Astrocyte of the spinal cord (primary cell): ENCODE measurements around the gene TAF1D.

ENCODE experiments used
- DNase-seq: peaks from one replicate; pipeline ENCODE4 v3.0.0; 2011; ENCODE audit warnings: low read depth, low spot score
- H3K4me3 ChIP-seq: 2 replicates; pipeline ENCODE4 v1.5.1; 2011; ENCODE audit warnings: low read depth, mild to moderate bottlenecking, low read length, moderate library complexity
- in situ Hi-C: cut with HindIII; loops from 2 replicates; pipeline ENCODE4 v1.10.0; 2017; ENCODE audit warnings: low sequenced_read_pairs
- TF ChIP-seq, protein P1 (sequence below): IDR thresholded peaks from 2 replicates; pipeline ENCODE4 v1.5.1; 2012; ENCODE audit warnings: low read depth, mild to moderate bottlenecking, low read length, inconsistent platforms

Gene TAF1D

DNA sequence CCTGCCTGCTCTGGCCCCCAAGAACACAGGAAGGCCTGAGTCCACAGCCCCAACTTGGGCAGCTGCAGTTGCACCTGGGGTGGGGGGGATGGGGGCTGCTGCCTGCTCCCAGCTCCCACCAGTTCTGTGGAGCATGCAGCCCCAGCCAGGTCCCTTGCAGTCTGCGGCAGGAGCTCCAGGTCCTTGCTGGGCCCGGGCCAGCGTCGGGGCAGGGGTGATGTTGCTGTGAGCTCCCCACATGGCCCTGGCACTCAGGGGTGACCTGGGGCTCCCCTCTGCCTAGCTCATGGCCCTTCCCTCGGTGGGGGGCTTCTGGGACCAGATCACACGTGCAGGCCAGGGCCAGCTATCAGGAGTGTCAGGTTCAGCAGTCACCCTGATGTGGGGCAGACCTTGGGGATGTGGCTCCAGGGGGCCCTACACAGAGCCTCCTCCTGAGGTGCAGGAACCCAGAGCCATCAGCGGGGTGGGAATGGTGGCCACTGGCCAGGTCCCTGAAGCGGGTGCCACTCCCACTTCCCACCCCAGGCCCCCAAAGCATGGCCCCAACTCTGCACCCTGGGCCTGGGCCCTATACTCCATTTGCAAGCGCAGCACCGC, 32.4 kb upstream of the TAF1D start:
- in situ Hi-C loops, result no loop called here
- DNase-seq, result no peak
- H3K4me3 ChIP-seq, result no peak overlapping the region
- TF ChIP-seq, protein P1, sequence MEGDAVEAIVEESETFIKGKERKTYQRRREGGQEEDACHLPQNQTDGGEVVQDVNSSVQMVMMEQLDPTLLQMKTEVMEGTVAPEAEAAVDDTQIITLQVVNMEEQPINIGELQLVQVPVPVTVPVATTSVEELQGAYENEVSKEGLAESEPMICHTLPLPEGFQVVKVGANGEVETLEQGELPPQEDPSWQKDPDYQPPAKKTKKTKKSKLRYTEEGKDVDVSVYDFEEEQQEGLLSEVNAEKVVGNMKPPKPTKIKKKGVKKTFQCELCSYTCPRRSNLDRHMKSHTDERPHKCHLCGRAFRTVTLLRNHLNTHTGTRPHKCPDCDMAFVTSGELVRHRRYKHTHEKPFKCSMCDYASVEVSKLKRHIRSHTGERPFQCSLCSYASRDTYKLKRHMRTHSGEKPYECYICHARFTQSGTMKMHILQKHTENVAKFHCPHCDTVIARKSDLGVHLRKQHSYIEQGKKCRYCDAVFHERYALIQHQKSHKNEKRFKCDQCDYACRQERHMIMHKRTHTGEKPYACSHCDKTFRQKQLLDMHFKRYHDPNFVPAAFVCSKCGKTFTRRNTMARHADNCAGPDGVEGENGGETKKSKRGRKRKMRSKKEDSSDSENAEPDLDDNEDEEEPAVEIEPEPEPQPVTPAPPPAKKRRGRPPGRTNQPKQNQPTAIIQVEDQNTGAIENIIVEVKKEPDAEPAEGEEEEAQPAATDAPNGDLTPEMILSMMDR, result no peak

DNA sequence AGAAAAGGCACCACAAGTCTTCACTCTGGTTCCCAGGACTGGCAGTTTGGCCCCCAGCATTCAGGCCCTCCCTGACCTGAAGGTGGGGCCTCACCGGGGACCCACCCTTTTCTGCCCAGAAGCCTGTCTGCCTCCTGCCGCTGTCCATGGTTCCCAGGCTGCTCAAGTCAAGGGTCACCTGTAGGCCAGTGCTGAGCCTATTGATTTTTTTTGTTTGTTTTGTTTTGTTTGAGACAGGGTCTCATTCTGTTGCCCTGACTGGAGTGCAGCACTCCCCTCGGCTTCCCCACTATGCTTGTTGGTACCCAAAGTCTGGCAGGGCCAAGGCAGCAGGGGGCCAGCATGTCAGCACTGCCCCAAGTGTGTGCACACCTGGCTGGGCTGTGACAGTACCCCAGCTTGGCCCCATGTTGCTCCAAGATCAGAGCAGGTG, 31.8 kb upstream of the TAF1D start:
- TF ChIP-seq, protein P1, result no peak
- DNase-seq, result no peak
- in situ Hi-C loops, result no loop called here
- no peak overlapping the region for H3K4me3 ChIP-seq

DNA sequence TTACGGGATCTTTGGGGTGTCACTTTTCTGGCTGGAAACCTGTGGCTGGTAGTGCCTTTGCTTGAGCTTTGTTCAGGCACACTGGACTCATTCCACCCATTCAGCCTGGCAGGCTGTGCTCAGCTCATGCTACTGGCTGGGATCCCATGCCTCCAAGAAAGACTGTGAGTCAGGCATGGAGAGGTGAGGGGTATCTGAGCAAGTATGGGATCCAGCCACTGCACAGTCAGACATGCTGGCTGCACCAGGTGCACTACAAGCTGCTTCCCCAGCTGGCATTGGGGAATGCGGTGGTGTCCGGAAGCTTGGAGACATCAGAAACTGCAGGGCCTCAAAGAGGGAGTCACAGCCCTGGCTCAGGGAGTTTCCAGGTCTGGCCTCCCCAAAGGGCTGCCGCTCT, 30.8 kb upstream of the TAF1D start:
- H3K4me3 ChIP-seq, result no peak overlapping the region
- DNase-seq, result no peak
- TF ChIP-seq, protein P1, result no peak
- in situ Hi-C loops, result no loop called here

DNA sequence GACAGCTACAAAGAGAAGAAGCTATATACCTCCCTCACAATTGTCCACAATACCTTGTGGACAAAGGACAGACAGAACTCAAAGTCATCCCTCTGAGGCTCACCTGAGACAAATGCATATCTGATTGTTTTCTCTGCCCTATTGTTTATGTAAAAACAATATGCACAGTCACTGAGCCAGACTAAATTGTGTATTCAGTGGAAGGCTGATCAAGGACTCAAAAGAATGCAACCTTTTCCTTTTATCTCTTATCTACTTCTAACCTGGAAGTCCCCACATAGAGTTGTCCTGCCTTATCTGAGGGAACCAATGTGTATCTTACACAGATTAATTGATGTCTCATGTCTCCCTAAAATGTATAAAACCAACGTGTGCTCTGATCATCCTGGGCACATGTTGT, 28.9 kb upstream of the TAF1D start:
- TF ChIP-seq, protein P1, result no peak
- in situ Hi-C loops, result no loop called here
- H3K4me3 ChIP-seq, result no peak overlapping the region
- DNase-seq, result no peak

DNA sequence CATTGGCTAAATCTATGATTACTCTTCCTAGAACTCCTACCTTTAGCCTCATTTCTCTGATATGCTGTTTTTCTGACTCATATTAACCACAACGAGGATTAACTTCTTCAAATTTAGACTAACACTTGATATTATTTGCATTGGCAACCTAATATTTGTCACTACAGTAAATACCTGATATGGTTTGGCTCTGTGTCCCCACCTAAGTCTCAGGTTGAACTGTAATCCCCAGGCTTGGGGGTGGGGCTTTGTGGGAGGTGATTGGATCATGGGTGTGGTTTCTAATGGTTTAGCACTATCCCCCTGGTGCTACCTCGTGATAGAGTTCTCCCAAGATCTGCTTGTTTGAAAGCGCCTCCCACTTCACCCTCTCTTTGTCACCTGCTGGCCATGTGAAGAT, 25.7 kb upstream of the TAF1D start:
- DNase-seq, result no peak
- TF ChIP-seq, protein P1, result no peak
- no peak overlapping the region for H3K4me3 ChIP-seq
- in situ Hi-C loops, result no loop called here

DNA sequence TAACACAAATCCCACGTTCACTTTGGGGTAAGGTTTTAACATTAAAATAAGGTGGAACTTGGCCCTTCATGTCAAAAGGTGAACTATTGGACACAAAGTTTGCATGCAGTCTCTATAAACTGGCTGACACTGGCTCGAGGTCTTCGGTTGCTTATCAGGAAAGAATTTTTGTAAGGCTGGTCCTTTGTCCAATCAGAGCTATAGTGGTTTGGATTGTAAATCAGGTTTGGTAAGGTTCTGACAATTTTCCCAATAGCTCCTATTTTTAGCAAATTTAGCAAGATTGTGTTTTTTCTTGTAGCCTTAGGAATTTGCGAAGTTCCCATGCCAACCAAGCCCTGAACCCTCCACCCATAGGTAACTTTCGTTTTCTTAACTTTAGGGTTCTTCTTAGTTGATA, 25.2 kb upstream of the TAF1D start:
- H3K4me3 ChIP-seq, result no peak overlapping the region
- in situ Hi-C loops, result no loop called here
- DNase-seq, result no peak
- TF ChIP-seq, protein P1, result no peak

DNA sequence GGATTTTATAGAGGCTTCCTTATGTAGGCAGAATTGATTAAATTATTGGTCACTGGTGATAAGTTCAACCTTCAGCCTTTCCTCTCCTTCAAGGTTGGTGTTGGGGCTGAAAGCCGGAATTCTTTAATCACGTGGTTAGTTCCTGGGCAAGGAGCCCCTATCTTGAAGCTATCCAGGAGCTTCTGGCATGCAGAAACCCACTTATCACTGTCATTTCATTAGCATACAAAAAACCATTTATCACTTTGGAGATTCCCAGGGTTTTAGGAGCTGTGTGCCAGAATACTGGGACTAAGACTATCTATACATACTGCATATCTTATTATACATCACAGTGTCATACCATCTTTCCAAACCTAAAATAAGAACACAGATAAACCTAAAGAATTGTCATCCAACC, 24.3 kb upstream of the TAF1D start:
- in situ Hi-C loops, result no loop called here
- no peak overlapping the region for H3K4me3 ChIP-seq
- no peak for DNase-seq
- TF ChIP-seq, protein P1, result no peak
